Esophagus squamous epithelium (tissue), 5 donors: ENCODE results near the gene CHFR. TPM values are rescaled to one million over a fixed set of nuclear protein-coding genes. Genes with fewer than 3 reads are reported as not detected.

Source experiments
- DNase-seq: peaks from one replicate; lab custom pipeline; 2025; lab: John Stamatoyannopoulos, UW
- H3K27ac ChIP-seq, 4 donors: fragments of 200-600 bp; sonication (generic); one replicate each; pipeline ENCODE4 v1.5.1; 2016 to 2019; ENCODE audit warnings: mild to moderate bottlenecking in 1 of 4
- H3K27me3 ChIP-seq, 4 donors: fragments of 200-600 bp; sonication (generic); 1 replicate in 3 of 4; 2 replicates in 1 of 4; pipeline versions ENCODE4 v1.5.1 to v1.6.0; 2017 to 2021; ENCODE audit warnings: antibody characterized with exemption in 1 of 4
- H3K36me3 ChIP-seq, 3 donors: fragments of 200-600 bp; sonication (generic); one replicate each; pipeline ENCODE4 v1.5.1; 2016 to 2019
- H3K4me1 ChIP-seq, 3 donors: fragments of 200-600 bp; sonication (generic); one replicate each; pipeline ENCODE4 v1.5.1; 2017 to 2019
- H3K4me3 ChIP-seq, 4 donors: fragments of 200-600 bp; sonication (generic); 1 replicate in 3 of 4; 2 replicates in 1 of 4; pipeline ENCODE4 v1.5.1; 2016 to 2019; ENCODE audit warnings: mild to moderate bottlenecking in 2 of 4, moderate library complexity in 1 of 4
- H3K9me3 ChIP-seq, 3 donors: fragments of 200-600 bp; sonication (generic); one replicate each; pipeline ENCODE4 v1.5.1; 2016 to 2019
- POLR2A ChIP-seq, 4 donors: fragments of 450-650 bp; IDR thresholded peaks; one replicate each; pipeline ENCODE4 v1.6.1; 2017; ENCODE audit warnings: antibody characterized with exemption in 4 of 4, mild to moderate bottlenecking in 4 of 4, moderate library complexity in 3 of 4
- WGBS, 2 donors: methylation state at CpG; one replicate each; pipeline ENCODE4 v1.1.5; 2018; 5-methylcytosine and 5-hydroxymethylcytosine counted together
- intact Hi-C: fragments of 100-400 bp; cut with DNase I; formaldehyde crosslinking; loops from one replicate; pipeline ENCODE4 v1.15.0; 2022
- total RNA-seq, 4 donors: library from RNA; depleted of rRNA; stranded (reverse); fragments of >200 nt; gene quantifications; one replicate each; pipeline ENCODE4 v1.1.0, GENCODE V29; 2016
- TF ChIP-seq, protein P1 (sequence below), 6 experiments: fragments of 450-650 bp in 4 of 6; fragments of 200-600 bp in 2 of 6; sonication (generic) in 2 of 6; IDR thresholded peaks; one replicate each; pipeline ENCODE4 v1.5.1; 2016 to 2019; ENCODE audit warnings: antibody characterized with exemption in 6 of 6, mild to moderate bottlenecking in 4 of 6, moderate library complexity in 4 of 6
- donor health status: DM: yes; HTN: yes; CAD: no.

Gene CHFR
- total RNA-seq, 4 donors from 2014 or later = 19.0 to 37.9 (median 35.8) TPM

DNA sequence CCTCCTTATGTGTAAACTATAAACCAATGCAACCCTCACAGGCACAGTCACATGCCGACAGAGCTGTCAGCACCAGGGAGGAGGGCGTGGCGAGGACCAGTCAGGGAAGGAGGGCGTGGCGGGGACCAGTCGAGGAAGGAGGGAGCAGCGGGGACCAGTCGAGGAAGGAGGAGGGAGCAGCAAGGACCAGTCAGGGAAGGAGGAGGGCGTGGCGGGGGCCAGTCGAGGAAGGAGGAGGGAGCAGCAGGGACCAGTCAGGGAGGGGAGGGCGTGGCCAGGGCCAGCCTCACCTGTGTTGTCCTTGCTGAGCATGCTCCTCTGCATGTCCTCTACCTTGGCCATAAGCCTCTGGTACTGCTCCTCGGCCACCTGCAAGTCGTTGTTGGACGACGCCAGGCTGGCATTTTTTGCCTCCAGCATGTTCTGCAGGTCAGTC is 83.0 kb downstream of the CHFR start:
- intact Hi-C loops = no loop called here
- no peaks in the 10 kb centered on the region for H3K4me1 ChIP-seq
- H3K4me3 ChIP-seq = no peak overlapping the region
- H3K9me3 ChIP-seq = no peaks in the 10 kb centered on the region
- no peak for DNase-seq
- 73 to 76% methylated on average over 14 to 16 of the region's 16 CpGs for WGBS, 2 donors
- H3K36me3 ChIP-seq = peaks cover 51 to 99% (median 54%) of the 10 kb centered on the region in 3 donors
- no peak for TF ChIP-seq POLR2A (IDR thresholded peaks at IDR 0.05)
- TF ChIP-seq, protein P1, sequence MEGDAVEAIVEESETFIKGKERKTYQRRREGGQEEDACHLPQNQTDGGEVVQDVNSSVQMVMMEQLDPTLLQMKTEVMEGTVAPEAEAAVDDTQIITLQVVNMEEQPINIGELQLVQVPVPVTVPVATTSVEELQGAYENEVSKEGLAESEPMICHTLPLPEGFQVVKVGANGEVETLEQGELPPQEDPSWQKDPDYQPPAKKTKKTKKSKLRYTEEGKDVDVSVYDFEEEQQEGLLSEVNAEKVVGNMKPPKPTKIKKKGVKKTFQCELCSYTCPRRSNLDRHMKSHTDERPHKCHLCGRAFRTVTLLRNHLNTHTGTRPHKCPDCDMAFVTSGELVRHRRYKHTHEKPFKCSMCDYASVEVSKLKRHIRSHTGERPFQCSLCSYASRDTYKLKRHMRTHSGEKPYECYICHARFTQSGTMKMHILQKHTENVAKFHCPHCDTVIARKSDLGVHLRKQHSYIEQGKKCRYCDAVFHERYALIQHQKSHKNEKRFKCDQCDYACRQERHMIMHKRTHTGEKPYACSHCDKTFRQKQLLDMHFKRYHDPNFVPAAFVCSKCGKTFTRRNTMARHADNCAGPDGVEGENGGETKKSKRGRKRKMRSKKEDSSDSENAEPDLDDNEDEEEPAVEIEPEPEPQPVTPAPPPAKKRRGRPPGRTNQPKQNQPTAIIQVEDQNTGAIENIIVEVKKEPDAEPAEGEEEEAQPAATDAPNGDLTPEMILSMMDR (IDR thresholded peaks at IDR 0.05) = no peak
- H3K27me3 ChIP-seq = no peaks in the 10 kb centered on the region
- H3K27ac ChIP-seq = peak overlapping the region in 1 of 4 donors; percentile 13

DNA sequence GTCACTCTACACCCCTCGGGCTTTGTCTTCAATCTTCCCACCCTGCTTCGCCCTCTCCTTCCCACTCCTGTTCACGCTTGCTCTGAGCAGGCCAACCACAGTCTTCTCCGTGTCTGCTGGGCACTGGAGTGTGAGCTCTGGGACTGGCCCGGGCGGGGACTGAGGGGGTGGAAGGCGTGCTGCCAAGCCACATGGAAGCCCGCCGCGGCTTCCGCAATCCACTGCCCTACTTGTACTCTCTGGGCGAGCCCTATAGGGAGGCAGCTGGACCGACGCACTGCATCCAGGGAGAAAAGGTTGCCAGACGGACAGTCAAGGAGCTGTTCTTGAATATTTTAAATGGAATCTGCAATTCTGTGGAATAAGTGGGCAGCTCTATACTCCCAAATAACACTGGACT is 83.5 kb downstream of the CHFR start:
- DNase-seq = no peak
- no peak for TF ChIP-seq POLR2A (IDR thresholded peaks at IDR 0.05)
- TF ChIP-seq, protein P1 (IDR thresholded peaks at IDR 0.05) = no peak
- Histone ChIP-seq H3K9me3 (no peaks in the 10 kb centered on the region), H3K4me1 (no peaks in the 10 kb centered on the region), H3K27ac (no peak overlapping the region), H3K4me3 (no peak overlapping the region), H3K36me3 (peaks cover 57 to 99% (median 59%) of the 10 kb centered on the region in 3 donors), H3K27me3 (no peaks in the 10 kb centered on the region)
- intact Hi-C loops = no loop called here
- WGBS, 2 donors = 87% methylated on average over 12 of the region's 15 CpGs; no CpG with 5 or more reads in 1 of the 2 donors

DNA sequence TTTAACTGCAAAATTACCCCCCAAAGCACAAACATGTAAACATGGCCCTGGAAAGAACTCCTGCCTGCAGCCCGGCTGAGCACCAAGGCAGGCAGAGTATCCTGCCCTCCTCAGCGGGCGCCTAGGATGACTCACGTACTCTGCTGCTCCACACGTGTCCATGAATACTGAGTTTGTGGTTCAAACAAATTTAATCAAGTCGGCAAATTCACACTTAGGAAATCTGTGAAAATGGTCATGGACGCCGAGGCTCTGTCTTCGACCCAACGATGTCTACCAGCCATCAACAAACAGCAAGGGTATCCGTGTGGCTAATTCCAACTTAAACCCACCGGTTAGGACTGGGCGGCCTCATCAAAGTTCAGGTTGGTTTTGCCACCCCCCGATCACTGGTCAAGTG is 84.3 kb downstream of the CHFR start:
- H3K9me3 ChIP-seq = no peaks in the 10 kb centered on the region
- no peak overlapping the region for H3K4me3 ChIP-seq
- intact Hi-C loops = no loop called here
- H3K27ac ChIP-seq = no peak overlapping the region
- no peak for DNase-seq
- no peaks in the 10 kb centered on the region for H3K4me1 ChIP-seq
- TF ChIP-seq POLR2A (IDR thresholded peaks at IDR 0.05) = no peak
- TF ChIP-seq, protein P1 (IDR thresholded peaks at IDR 0.05) = no peak
- H3K36me3 ChIP-seq = peaks cover 56 to 99% (median 64%) of the 10 kb centered on the region in 3 donors
- WGBS, 2 donors = 93% methylated on average over 14 of the region's 14 CpGs
- H3K27me3 ChIP-seq = no peaks in the 10 kb centered on the region

DNA sequence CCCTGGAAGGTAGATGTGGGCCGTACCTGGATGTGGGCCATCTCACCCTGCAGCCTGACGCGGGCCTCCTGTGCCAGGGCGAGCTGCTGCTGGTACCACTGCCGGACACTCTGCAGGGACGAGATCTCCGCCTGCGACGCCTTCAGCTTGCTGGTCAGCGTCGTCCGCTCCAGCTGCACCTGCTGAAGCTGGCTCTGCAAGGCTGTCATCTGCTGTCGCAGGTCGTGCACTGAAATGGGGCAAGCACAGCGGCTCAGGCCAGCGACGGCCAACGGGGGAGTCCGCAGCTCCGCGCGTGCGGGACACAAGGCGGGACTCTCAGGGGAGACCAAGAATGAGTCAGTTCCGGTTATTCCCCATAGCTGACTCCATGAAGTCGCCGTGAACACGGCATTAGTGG is 85.7 kb downstream of the CHFR start:
- Histone ChIP-seq H3K4me3 (no peak overlapping the region), H3K9me3 (no peaks in the 10 kb centered on the region), H3K36me3 (peaks cover 65 to 99% (median 71%) of the 10 kb centered on the region in 3 donors), H3K27me3 (no peaks in the 10 kb centered on the region), H3K27ac (no peak overlapping the region), H3K4me1 (no peaks in the 10 kb centered on the region)
- TF ChIP-seq POLR2A (IDR thresholded peaks at IDR 0.05) = no peak
- TF ChIP-seq, protein P1 (IDR thresholded peaks at IDR 0.05) = no peak
- no peak for DNase-seq
- intact Hi-C loops = no loop called here
- WGBS, 2 donors = 90 to 96% methylated on average over 3 to 18 of the region's 28 CpGs

DNA sequence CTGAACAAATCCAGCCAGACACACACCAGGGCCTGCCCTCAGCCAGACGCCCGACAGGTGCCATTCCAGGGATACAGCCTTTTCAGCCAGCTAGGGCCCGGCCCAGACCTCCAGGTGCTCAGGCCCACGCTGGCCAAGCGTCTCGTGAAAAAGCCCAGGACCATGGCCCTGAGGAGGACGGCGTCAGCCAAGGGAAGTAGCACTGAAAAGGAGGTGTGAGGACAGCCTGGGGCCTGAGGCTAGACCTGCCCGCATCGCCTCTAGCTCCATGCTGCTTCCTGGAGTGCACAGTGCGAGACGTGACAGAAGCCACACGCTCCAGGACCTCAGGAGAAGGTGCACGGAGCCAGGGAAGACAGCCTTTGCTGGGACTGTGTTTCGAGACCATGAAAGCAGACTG is 88.6 kb downstream of the CHFR start:
- WGBS, 2 donors = 94 to 100% methylated on average over 2 to 7 of the region's 15 CpGs
- no peaks in the 10 kb centered on the region for H3K9me3 ChIP-seq
- no peak for DNase-seq
- TF ChIP-seq, protein P1 (IDR thresholded peaks at IDR 0.05) = no peak
- TF ChIP-seq POLR2A (IDR thresholded peaks at IDR 0.05) = no peak
- H3K4me3 ChIP-seq = no peak overlapping the region
- no peak overlapping the region for H3K27ac ChIP-seq
- H3K4me1 ChIP-seq = no peaks in the 10 kb centered on the region
- no peaks in the 10 kb centered on the region for H3K27me3 ChIP-seq
- intact Hi-C loops = no loop called here
- H3K36me3 ChIP-seq = peaks cover 66 to 100% (median 75%) of the 10 kb centered on the region in 3 donors
